GM12875 (cell line): ENCODE results near the gene SLC3A2.
A peak's percentile ranks its signal among the peaks of the same experiment; 100 is the strongest.

Source experiments
- H3K4me3 ChIP-seq: one replicate; pipeline ENCODE4 v1.5.1; 2011; ENCODE audit warnings: low read depth, low read length, control low read depth
- TF ChIP-seq, protein P1 (sequence below): IDR thresholded peaks from 2 replicates; pipeline ENCODE4 v1.5.1; 2011; ENCODE audit warnings: low read depth, mild to moderate bottlenecking, control low read depth, inconsistent platforms, low read length, moderate library complexity, borderline replicate concordance; ENCODE audit not compliant: insufficient read depth

Gene SLC3A2

DNA sequence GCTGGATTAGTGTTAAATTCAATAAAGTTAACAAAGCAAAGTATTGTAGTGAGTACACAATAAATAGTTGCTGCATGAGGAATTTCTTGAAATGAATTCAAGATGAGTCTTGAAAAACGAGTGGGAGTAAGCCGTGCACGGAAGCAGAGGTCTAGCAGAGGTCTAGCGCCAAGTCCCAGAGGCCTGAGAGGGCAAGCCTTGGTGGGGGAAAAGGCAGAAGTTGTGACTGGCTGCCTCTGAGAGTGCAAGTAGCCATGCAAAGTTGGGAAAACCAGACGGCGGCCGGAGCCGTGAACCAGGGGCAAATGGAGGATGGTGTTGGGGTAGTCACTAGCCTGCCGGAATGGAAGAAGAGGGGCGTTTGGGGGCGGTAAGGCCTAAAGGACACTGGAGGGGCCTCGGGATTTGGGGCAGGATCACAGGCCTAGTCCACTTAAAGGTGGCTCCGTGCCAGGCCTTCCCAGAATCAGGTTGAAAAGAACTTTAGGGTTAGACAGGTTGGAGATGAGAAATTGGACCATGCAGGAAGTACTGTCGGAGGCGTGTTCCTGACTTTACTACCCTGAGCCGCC is 379 bp upstream of the SLC3A2 start:
- TF ChIP-seq, protein P1, sequence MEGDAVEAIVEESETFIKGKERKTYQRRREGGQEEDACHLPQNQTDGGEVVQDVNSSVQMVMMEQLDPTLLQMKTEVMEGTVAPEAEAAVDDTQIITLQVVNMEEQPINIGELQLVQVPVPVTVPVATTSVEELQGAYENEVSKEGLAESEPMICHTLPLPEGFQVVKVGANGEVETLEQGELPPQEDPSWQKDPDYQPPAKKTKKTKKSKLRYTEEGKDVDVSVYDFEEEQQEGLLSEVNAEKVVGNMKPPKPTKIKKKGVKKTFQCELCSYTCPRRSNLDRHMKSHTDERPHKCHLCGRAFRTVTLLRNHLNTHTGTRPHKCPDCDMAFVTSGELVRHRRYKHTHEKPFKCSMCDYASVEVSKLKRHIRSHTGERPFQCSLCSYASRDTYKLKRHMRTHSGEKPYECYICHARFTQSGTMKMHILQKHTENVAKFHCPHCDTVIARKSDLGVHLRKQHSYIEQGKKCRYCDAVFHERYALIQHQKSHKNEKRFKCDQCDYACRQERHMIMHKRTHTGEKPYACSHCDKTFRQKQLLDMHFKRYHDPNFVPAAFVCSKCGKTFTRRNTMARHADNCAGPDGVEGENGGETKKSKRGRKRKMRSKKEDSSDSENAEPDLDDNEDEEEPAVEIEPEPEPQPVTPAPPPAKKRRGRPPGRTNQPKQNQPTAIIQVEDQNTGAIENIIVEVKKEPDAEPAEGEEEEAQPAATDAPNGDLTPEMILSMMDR, result no peak

DNA sequence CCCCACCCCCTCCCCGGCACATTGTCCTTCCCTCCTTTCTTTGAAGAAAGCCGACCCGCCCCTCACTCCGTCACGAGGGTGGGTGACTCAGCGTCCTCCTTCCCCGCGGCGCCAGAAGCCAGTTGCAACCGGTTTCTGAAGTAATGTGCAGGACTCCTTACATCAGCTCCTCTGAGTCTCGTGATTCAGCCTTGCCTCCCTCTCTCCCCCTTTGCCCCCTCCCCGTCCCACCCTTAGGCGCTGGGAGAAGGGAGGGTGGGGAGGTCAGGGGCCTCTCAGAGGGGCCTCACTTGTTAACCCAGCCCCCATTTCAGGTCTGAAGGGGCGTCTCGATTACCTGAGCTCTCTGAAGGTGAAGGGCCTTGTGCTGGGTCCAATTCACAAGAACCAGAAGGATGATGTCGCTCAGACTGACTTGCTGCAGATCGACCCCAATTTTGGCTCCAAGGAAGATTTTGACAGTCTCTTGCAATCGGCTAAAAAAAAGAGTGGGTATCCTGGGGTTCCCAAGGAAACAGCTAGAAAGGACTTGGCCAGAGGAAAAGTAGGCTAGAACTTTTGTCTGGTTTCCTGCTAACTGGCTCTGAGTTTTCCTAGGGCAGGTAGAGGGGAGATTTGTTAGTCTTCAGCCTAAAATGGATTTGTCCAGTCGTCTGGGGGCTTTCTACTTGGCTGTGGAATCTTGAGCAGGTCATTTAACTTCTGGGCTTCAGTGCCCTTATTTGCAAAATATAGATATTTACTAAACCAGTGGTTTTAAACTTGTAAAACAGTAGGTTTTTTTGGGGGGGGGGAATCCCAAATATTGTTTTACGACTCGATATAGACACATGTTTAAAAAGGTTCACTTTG is 1.1 kb downstream of the SLC3A2 start:
- peak overlapping the region; percentile 99 for H3K4me3 ChIP-seq
- TF ChIP-seq, protein P1, result no peak

More for the DNA sequence above, 379 bp upstream of the SLC3A2 start:
- peak overlapping the region; percentile 99 for H3K4me3 ChIP-seq

DNA sequence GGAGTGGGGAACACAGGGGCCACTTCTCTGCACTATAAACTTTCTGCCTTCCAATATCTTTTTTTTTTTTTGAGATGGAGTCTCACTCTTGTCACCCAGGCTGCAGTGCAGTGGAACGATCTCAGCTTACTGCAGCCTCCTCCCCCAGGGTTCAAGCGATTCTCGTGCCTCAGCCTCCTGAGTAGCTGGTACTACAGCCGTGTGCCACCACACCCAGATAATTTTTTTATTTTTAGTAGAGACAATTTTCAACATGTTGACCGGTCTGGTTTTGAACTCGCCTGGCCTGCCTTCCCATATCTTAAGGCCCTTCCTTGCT is 1.7 kb downstream of the SLC3A2 start:
- no peak overlapping the region for H3K4me3 ChIP-seq
- TF ChIP-seq, protein P1, result no peak

DNA sequence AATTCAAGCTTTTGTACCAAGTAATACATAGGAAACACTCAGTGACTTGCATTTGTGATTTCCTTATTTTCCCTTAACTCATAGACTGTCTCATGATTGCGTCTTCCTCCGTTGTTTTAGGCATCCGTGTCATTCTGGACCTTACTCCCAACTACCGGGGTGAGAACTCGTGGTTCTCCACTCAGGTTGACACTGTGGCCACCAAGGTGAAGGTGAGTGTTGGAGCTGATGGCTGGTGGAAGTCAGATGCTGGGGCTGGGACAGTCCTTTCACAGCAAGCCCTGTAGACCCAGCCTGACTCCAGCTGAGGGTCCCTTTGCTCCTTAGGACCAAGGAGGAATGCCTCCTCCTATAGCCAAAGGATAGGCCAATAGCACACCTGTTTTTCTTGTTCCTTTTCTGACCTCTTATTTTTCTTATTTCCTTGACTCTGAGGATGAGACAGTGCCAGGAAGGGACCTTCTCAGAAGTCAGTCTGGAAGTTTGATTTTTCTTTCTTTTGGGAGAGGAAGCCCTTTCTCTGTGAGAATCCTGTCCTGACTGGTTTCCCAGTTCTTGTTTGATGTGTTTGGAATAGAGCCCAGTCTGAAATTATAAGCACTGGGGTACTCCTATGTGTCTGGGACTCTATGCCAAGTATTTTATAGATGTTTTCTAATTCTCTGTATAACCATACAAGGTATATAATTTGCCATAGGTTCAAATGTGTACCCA is 2.2 kb downstream of the SLC3A2 start:
- TF ChIP-seq, protein P1, result no peak
- H3K4me3 ChIP-seq, result no peak overlapping the region

DNA sequence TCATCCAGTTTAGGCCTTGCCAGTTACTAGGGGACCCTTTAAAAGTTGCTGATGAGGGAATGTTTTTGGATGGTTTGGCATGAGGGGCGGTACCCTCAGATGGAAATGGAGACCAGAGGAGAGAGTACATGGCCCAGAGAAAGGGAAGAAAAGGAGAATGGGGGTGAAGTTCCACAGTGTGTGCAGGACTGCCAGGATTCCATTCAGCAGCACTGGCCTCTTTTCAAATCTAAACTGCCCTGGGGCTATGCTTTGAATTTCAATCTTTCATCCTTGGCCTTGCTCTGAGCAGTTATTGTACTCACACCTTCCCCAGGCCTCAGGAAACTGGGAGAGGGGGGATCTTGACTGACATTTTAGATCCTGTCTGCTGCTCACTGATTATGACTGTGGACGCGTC is 3.0 kb downstream of the SLC3A2 start:
- no peak overlapping the region for H3K4me3 ChIP-seq
- TF ChIP-seq, protein P1, result no peak

DNA sequence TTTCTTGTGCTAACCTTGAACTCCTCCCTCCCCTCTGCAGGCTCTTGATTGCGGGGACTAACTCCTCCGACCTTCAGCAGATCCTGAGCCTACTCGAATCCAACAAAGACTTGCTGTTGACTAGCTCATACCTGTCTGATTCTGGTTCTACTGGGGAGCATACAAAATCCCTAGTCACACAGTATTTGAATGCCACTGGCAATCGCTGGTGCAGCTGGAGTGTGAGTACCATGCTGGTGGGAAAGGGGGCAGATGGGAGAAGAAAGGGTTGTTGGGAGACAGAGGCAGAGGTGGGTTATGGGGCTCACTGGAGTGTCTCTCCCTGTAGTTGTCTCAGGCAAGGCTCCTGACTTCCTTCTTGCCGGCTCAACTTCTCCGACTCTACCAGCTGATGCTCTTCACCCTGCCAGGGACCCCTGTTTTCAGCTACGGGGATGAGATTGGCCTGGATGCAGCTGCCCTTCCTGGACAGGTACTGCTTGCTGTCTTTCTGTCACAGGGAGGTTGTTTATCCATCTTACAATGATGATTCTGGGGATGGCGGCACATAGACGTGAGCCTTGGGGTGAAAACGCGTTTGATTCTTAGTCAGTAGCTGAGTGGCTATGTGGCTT is 4.5 kb downstream of the SLC3A2 start:
- H3K4me3 ChIP-seq, result no peak overlapping the region
- TF ChIP-seq, protein P1, result no peak
